HepG2 (cell line): ENCODE results near the gene SMURF1. TPM values are rescaled to one million over a fixed set of nuclear protein-coding genes. Genes with fewer than 3 reads are reported as not detected.

Experiments used
- ATAC-seq: fragments of 200-7000 bp; cut with Tn5 transposase; 3 replicates; pipeline ENCODE4 v1.9.1; 2020; ENCODE audit warnings: mild to moderate bottlenecking, moderate library complexity
- BruUV-seq: library from RNA; stranded (reverse); fragments of 400-500 nt; replicated peaks from 2 replicates; lab custom pipeline; 2021; lab: Mats Ljungman, UMichigan
- CTCF ChIA-PET: fragments of 300-600 bp; formaldehyde crosslinking; extraction: SDS; loops from one replicate; lab custom pipeline; 2021; ENCODE audit warnings: low total read pairs, inconsistent platforms, low intra/inter-chr PET ratio; lab: Yijun Ruan, JAX
- POLR2A ChIA-PET: fragments of 350-600 bp; sonication (Branson Sonifier 250); formaldehyde crosslinking; loops from one replicate; lab custom pipeline; 2020; ENCODE audit warnings: antibody characterized with exemption, inconsistent platforms; lab: Yijun Ruan, JAX
- DNase-seq: peaks from one replicate; pipeline ENCODE4 v3.0.0-alpha.2; 2015; ENCODE audit warnings: low spot score
- FAIRE-seq: peaks from 3 replicates; lab custom pipeline; 2011; peaks lifted over from hg19 to GRCh38; lab: Jason Lieb, UNC
- H2AFZ ChIP-seq: one replicate; pipeline ENCODE4 v1.6.1; 2011; ENCODE audit warnings: low read length, inconsistent platforms
- H3K27ac ChIP-seq: fragments of 300-600 bp; 3 replicates; pipeline ENCODE4 v1.8.0; 2011; ENCODE audit warnings: mixed run types, mild to moderate bottlenecking, mixed read lengths, low read length, inconsistent platforms; ENCODE audit not compliant: insufficient read depth; ENCODE audit errors: extremely low read length
- H3K27me3 ChIP-seq, 2 experiments: fragments of 200-600 bp in 1 of 2; 2 replicates in 1 of 2; 3 replicates in 1 of 2; pipeline versions ENCODE4 v1.6.0 to v1.8.0; 2011; ENCODE audit warnings: low read length in 2 of 2, mild to moderate bottlenecking in 2 of 2, moderate library complexity in 2 of 2, inconsistent platforms in 1 of 2; ENCODE audit not compliant: insufficient read depth in 2 of 2, control insufficient read depth in 1 of 2
- H3K36me3 ChIP-seq, 2 experiments: fragments of 200-600 bp in 1 of 2; replicated peaks in 1 of 2; 2 replicates in 1 of 2; 3 replicates in 1 of 2; pipeline versions ENCODE4 v1.5.1 to v1.8.0; 2011; ENCODE audit warnings: low read length in 2 of 2, inconsistent platforms in 1 of 2; ENCODE audit not compliant: insufficient read depth in 2 of 2, control insufficient read depth in 1 of 2
- H3K4me1 ChIP-seq: 2 replicates; pipeline ENCODE4 v1.5.1; 2012; ENCODE audit warnings: low read length, inconsistent platforms; ENCODE audit not compliant: insufficient read depth
- H3K4me2 ChIP-seq: 2 replicates; pipeline ENCODE4 v1.6.0; 2011; ENCODE audit warnings: low read depth, low read length, inconsistent platforms
- H3K4me3 ChIP-seq, 3 experiments: fragments of 200-600 bp in 1 of 3; sonication (generic), shearing (Covaris generic) in 1 of 3; replicated peaks in 1 of 3; 2 replicates each; pipeline ENCODE4 v1.5.1; 2011 to 2016; ENCODE audit warnings: low read length in 3 of 3, inconsistent platforms in 2 of 3, low read depth in 2 of 3, mild to moderate bottlenecking in 2 of 3, control low read depth in 1 of 3, mixed read lengths in 1 of 3; ENCODE audit not compliant: insufficient read depth in 1 of 3
- H3K79me2 ChIP-seq: one replicate; pipeline ENCODE4 v1.6.1; 2011; ENCODE audit warnings: low read length, inconsistent platforms; ENCODE audit not compliant: insufficient read depth
- H3K9ac ChIP-seq: 2 replicates; pipeline ENCODE4 v1.6.0; 2011; ENCODE audit warnings: mild to moderate bottlenecking, low read depth, low read length, inconsistent platforms; ENCODE audit not compliant: insufficient read depth
- H3K9me3 ChIP-seq: 2 replicates; pipeline ENCODE4 v1.5.1; 2012; ENCODE audit warnings: mild to moderate bottlenecking, low read length
- H4K20me1 ChIP-seq: 2 replicates; pipeline ENCODE4 v1.6.0; 2011; ENCODE audit warnings: inconsistent platforms, mild to moderate bottlenecking, low read length, moderate library complexity; ENCODE audit not compliant: insufficient read depth
- ATAD3A ChIP-seq: sonication (generic); formaldehyde crosslinking; IDR thresholded peaks from 2 replicates; pipeline ENCODE4 v1.4.0; 2020; ENCODE audit warnings: missing genetic modification reagents
- MLLT10 ChIP-seq: sonication (generic); formaldehyde crosslinking; IDR thresholded peaks from 2 replicates; pipeline ENCODE4 v1.4.0; 2020; ENCODE audit warnings: missing genetic modification reagents
- MNT ChIP-seq: fragments of 450-650 bp; IDR thresholded peaks from 2 replicates; pipeline ENCODE4 v1.6.1; 2016
- NCOA5 ChIP-seq: sonication (generic); formaldehyde crosslinking; IDR thresholded peaks from 2 replicates; pipeline ENCODE4 v1.4.0; 2020; ENCODE audit warnings: missing genetic modification reagents
- NFRKB ChIP-seq: fragments of 450-650 bp; IDR thresholded peaks from 2 replicates; pipeline ENCODE4 v1.6.1; 2017
- TCF12 ChIP-seq, 2 experiments: fragments of 450-650 bp in 1 of 2; sonication (generic) in 1 of 2; formaldehyde crosslinking in 1 of 2; IDR thresholded peaks; 2 replicates each; pipeline versions ENCODE4 v1.6.1 to v1.8.0; 2017 to 2022; ENCODE audit warnings: antibody characterized with exemption in 1 of 2, mild to moderate bottlenecking in 1 of 2, missing genetic modification reagents in 1 of 2, moderate library complexity in 1 of 2
- TMF1 ChIP-seq: sonication (generic); formaldehyde crosslinking; IDR thresholded peaks from 2 replicates; pipeline ENCODE4 v1.8.1; 2022; ENCODE audit warnings: low read depth, missing genetic modification reagents
- ZBTB34 ChIP-seq: sonication (generic); formaldehyde crosslinking; IDR thresholded peaks from 2 replicates; pipeline ENCODE4 v1.8.0; 2022; ENCODE audit warnings: mild to moderate bottlenecking, missing genetic modification reagents
- ZBTB43 ChIP-seq: sonication (generic); formaldehyde crosslinking; conservative IDR thresholded peaks from 2 replicates; pipeline ENCODE4 v1.4.0; 2020; ENCODE audit warnings: missing genetic modification reagents
- ZNF510 ChIP-seq: sonication (generic); formaldehyde crosslinking; IDR thresholded peaks from 2 replicates; pipeline ENCODE4 v1.4.0; 2020; ENCODE audit warnings: low read depth, mild to moderate bottlenecking, missing genetic modification reagents
- ZNF564 ChIP-seq: sonication (generic); formaldehyde crosslinking; IDR thresholded peaks from 2 replicates; pipeline ENCODE4 v1.8.1; 2023; ENCODE audit warnings: mild to moderate bottlenecking, missing genetic modification reagents
- ZNF577 ChIP-seq: sonication (generic); formaldehyde crosslinking; IDR thresholded peaks from 2 replicates; pipeline ENCODE4 v1.4.0; 2020; ENCODE audit warnings: mild to moderate bottlenecking, low read depth, missing genetic modification reagents, borderline replicate concordance
- ZNF629 ChIP-seq: sonication (generic); formaldehyde crosslinking; conservative IDR thresholded peaks from 2 replicates; pipeline ENCODE4 v1.5.0; 2020; ENCODE audit warnings: missing genetic modification reagents
- WGBS: methylation state at CpG from one replicate; pipeline ENCODE4 v1.1.6; 2017; ENCODE audit warnings: low lambda C conversion rate; 5-methylcytosine and 5-hydroxymethylcytosine counted together
- in situ Hi-C: cut with HindIII; loops from 2 replicates; pipeline ENCODE4 v1.10.0; 2017; ENCODE audit warnings: low pct_unique_long_range_greater_than_20kb; ENCODE audit not compliant: extremely low pct_ligation_motif_present
- intact Hi-C: fragments of 100-400 bp; cut with micrococcal nuclease; formaldehyde crosslinking; loops from one replicate; pipeline ENCODE4 v1.10.0; 2022; ENCODE audit not compliant: unreplicated experiment
- polyA plus RNA-seq, 8 experiments: library from polyadenylated mRNA; depleted of rRNA in 3 of 8; stranded (reverse) in 7 of 8; unstranded in 1 of 8; fragments of >200 nt; fragmentation: Illumina TruSeq in 4 of 8; extraction: Trizol in 4 of 8; gene quantifications; 2 replicates each; pipeline versions ENCODE4 v1.2.1 to v1.2.3, GENCODE V29; 2011 to 2016; ENCODE audit warnings: low read depth in 4 of 8, missing spikeins in 1 of 8, mixed read lengths in 1 of 8; ENCODE audit not compliant: insufficient read depth in 1 of 8
- total RNA-seq, 5 experiments: library from RNA; depleted of rRNA; stranded (reverse); fragments of >200 nt; fragmentation: Illumina TruSeq; extraction: Trizol; gene quantifications; 2 replicates each; pipeline ENCODE4 v1.2.3, GENCODE V29; 2016; ENCODE audit warnings: low read depth in 1 of 5

The SMURF1 gene
- total and polyA plus RNA-seq, 2 of the 13 experiments (the other 11 are each of a cell fraction or from before 2014, with no cell fraction given): 8.3 to 11.1 TPM

GRCh38 chr7:99076615-99077014 is 67.3 kb downstream of the SMURF1 start:
- Histone ChIP-seq H3K4me3 (no peak overlapping the region), H3K27ac (no peak overlapping the region), H2AFZ (no peak overlapping the region), H4K20me1 (no peaks in the 10 kb centered on the region), H3K9me3 (no peaks in the 10 kb centered on the region), H3K27me3 (no peaks in the 10 kb centered on the region), H3K79me2 (peaks cover 11% of the 10 kb centered on the region), H3K36me3 (no peaks in the 10 kb centered on the region; a peak in 2 of 5 replicates), H3K4me1 (no peaks in the 10 kb centered on the region), H3K4me2 (no peak overlapping the region)
- BruUV-seq: no TSS peak
- DNase-seq: no peak
- POLR2A ChIA-PET: no interaction called here
- in situ Hi-C loops: no loop called here
- intact Hi-C loops: no loop called here
- TF ChIP-seq ZNF564: no peak
- TF ChIP-seq ATAD3A (CRISPR knock-in tag): no peak
- no peak for TF ChIP-seq NFRKB
- peak; percentile 66 for TF ChIP-seq MNT
- TF ChIP-seq, all 625 proteins: peak for 1
- FAIRE-seq (peak; percentile 12), ATAC-seq (no peak)
- no peak overlapping the region for H3K9ac ChIP-seq
- 98% methylated on average over 10 of the region's 10 CpGs for WGBS
- CTCF ChIA-PET: no interaction called here

- H4K20me1 ChIP-seq: no peaks in the 10 kb centered on the region
- in situ Hi-C loops: no loop called here
- TF ChIP-seq MLLT10 (CRISPR knock-in tag) (no peak), ZNF510 (CRISPR knock-in tag) (no peak), ZBTB34 (CRISPR knock-in tag) (no peak), TMF1 (CRISPR knock-in tag) (no peak), NCOA5 (CRISPR knock-in tag) (no peak), ZNF629 (CRISPR knock-in tag) (no peak), TCF12 (IDR thresholded peaks at IDR 0.05) (no peak), TCF12 (CRISPR knock-in tag; IDR thresholded peaks at IDR 0.05) (no peak), ZBTB43 (CRISPR knock-in tag) (no peak), ZNF577 (CRISPR knock-in tag) (no peak)
- ChIA-PET CTCF (no interaction called here), POLR2A (no interaction called here)
- H3K4me2 ChIP-seq: no peak overlapping the region
- DNase-seq: no peak
- intact Hi-C loops: no loop called here
- no peaks in the 10 kb centered on the region for H3K36me3 ChIP-seq
- no peak for FAIRE-seq
- peaks cover 14% of the 10 kb centered on the region for H3K79me2 ChIP-seq
- H3K9ac ChIP-seq: no peak overlapping the region
- H3K9me3 ChIP-seq: no peaks in the 10 kb centered on the region
- no peak overlapping the region for H2AFZ ChIP-seq
- BruUV-seq: no TSS peak
- WGBS: 94% methylated on average over 2 of the region's 2 CpGs
- H3K4me1 ChIP-seq: no peaks in the 10 kb centered on the region
- H3K27me3 ChIP-seq: no peaks in the 10 kb centered on the region
- no peak overlapping the region for H3K27ac ChIP-seq
- no peak for ATAC-seq
- H3K4me3 ChIP-seq: no peak overlapping the region
Observed at GRCh38 chr7:99073839-99074446, 70.0 kb downstream of the SMURF1 start.
